Measurements from ENCODE around the gene UQCRH.

The UQCRH gene

DNA sequence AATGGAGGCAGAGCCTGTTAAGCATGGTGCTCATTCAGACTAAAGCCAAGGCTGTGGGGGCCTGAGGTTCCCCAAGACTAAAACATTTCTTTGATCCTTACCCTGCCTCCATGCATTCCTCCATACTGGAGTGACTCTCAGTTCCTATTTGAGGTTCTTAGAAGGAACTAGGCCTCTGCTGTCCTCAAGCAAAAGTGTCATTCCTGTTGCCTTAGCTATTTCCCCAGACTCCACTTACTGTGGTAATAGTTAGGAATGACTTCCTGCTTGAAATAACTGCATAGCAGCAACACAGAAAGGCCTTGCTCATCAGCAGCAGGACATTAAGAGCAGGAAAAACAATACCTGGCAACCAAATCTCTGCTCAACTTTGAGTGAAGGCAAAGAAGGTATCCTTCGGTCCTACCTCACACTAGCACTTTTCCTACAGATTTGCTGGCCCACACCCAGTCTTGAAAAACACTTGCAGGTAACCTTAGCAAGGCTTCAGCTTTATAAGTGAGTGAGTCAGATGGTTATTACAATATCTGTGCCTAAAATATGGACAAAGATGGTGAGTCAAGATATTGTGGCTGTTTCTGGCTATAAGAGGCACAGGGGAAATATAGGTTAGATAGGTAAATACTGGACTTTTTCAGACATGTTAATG is 14.9 kb upstream of the UQCRH start:
- Histone ChIP-seq H3K9ac (ENCODE audit: low read length) (no peak overlapping the region), H4K20me1 (ENCODE audit: insufficient read depth, low read length) (no peaks in the 10 kb centered on the region), H3K36me3 (replicated peaks; ENCODE audit: low read depth, low read length) (peaks cover 25% of the 10 kb centered on the region), H3K4me2 (ENCODE audit: low read length) (no peak overlapping the region), H3K27ac (ENCODE audit: low read length) (no peak overlapping the region), H2AFZ (ENCODE audit: low read depth, low read length) (no peak overlapping the region), H3K4me1 (ENCODE audit: low read length) (no peaks in the 10 kb centered on the region), H3K27me3 (ENCODE audit: low read depth, low read length) (no peaks in the 10 kb centered on the region), H3K79me2 (ENCODE audit: low read length) (no peaks in the 10 kb centered on the region), H3K4me3 (ENCODE audit: low read length) (no peak overlapping the region), H3K9me3 (ENCODE audit: insufficient read depth, low read length) (no peaks in the 10 kb centered on the region)
- TF ChIP-seq, protein P1, sequence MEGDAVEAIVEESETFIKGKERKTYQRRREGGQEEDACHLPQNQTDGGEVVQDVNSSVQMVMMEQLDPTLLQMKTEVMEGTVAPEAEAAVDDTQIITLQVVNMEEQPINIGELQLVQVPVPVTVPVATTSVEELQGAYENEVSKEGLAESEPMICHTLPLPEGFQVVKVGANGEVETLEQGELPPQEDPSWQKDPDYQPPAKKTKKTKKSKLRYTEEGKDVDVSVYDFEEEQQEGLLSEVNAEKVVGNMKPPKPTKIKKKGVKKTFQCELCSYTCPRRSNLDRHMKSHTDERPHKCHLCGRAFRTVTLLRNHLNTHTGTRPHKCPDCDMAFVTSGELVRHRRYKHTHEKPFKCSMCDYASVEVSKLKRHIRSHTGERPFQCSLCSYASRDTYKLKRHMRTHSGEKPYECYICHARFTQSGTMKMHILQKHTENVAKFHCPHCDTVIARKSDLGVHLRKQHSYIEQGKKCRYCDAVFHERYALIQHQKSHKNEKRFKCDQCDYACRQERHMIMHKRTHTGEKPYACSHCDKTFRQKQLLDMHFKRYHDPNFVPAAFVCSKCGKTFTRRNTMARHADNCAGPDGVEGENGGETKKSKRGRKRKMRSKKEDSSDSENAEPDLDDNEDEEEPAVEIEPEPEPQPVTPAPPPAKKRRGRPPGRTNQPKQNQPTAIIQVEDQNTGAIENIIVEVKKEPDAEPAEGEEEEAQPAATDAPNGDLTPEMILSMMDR (IDR thresholded peaks at IDR 0.05; ENCODE audit: low read depth, low read length) = no peak
- no peak for TF ChIP-seq EZH2phosphoT487 (IDR thresholded peaks at IDR 0.05; ENCODE audit: low read depth)

DNA sequence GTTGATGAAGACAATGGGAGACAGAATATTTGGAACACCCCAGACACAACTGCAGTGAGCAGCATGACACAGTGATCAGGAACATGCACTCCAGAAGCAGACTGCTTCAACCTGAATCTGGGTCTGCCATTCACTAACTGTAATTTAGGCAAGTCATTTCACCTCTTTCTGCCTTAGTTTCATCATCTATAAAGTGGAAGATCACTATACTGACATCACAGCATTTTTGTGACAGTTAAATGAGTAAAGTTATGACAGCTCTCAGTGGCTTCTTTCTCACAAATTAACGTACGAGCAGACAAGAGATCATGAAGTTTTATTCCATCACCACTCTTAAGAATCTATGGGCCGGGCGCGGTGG is 14.4 kb upstream of the UQCRH start:
- no peaks in the 10 kb centered on the region for H3K9me3 ChIP-seq (ENCODE audit: insufficient read depth, low read length)
- no peak overlapping the region for H3K4me3 ChIP-seq (ENCODE audit: low read length)
- no peak overlapping the region for H3K9ac ChIP-seq (ENCODE audit: low read length)
- H3K27me3 ChIP-seq (ENCODE audit: low read depth, low read length) = no peaks in the 10 kb centered on the region
- H3K4me1 ChIP-seq (ENCODE audit: low read length) = no peaks in the 10 kb centered on the region
- no peaks in the 10 kb centered on the region for H4K20me1 ChIP-seq (ENCODE audit: insufficient read depth, low read length)
- H2AFZ ChIP-seq (ENCODE audit: low read depth, low read length) = no peak overlapping the region
- no peak overlapping the region for H3K27ac ChIP-seq (ENCODE audit: low read length)
- H3K4me2 ChIP-seq (ENCODE audit: low read length) = no peak overlapping the region
- no peaks in the 10 kb centered on the region for H3K79me2 ChIP-seq (ENCODE audit: low read length)
- H3K36me3 ChIP-seq (replicated peaks; ENCODE audit: low read depth, low read length) = peaks cover 23% of the 10 kb centered on the region
- TF ChIP-seq, protein P1 (IDR thresholded peaks at IDR 0.05; ENCODE audit: low read depth, low read length) = no peak
- TF ChIP-seq EZH2phosphoT487 (IDR thresholded peaks at IDR 0.05; ENCODE audit: low read depth) = no peak

DNA sequence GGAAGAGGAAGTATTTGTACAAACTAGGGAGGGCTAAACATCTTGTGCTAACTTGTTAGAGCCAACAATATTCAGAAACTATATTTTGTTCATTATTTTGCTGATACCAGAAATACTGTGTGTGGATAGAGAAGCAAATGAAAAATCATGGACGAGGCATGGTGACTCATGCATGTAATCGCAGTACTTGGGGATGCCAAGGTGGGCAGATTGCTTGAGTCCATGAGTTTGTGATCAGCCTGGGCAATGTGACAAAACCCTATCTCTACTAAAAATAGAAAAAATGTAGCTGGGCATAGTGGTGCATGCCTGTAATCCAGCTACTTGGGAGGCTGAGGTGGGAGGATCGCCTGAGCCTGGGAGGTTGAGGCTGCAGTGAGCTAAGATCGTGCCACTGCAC is 13.5 kb upstream of the UQCRH start:
- no peaks in the 10 kb centered on the region for H4K20me1 ChIP-seq (ENCODE audit: insufficient read depth, low read length)
- peaks cover 20% of the 10 kb centered on the region for H3K36me3 ChIP-seq (replicated peaks; ENCODE audit: low read depth, low read length)
- no peak overlapping the region for H2AFZ ChIP-seq (ENCODE audit: low read depth, low read length)
- H3K27ac ChIP-seq (ENCODE audit: low read length) = no peak overlapping the region
- H3K9me3 ChIP-seq (ENCODE audit: insufficient read depth, low read length) = no peaks in the 10 kb centered on the region
- H3K79me2 ChIP-seq (ENCODE audit: low read length) = no peaks in the 10 kb centered on the region
- no peaks in the 10 kb centered on the region for H3K4me1 ChIP-seq (ENCODE audit: low read length)
- no peak for TF ChIP-seq EZH2phosphoT487 (IDR thresholded peaks at IDR 0.05; ENCODE audit: low read depth)
- TF ChIP-seq, protein P1 (IDR thresholded peaks at IDR 0.05; ENCODE audit: low read depth, low read length) = no peak
- no peak overlapping the region for H3K4me3 ChIP-seq (ENCODE audit: low read length)
- no peaks in the 10 kb centered on the region for H3K27me3 ChIP-seq (ENCODE audit: low read depth, low read length)
- H3K4me2 ChIP-seq (ENCODE audit: low read length) = no peak overlapping the region
- no peak overlapping the region for H3K9ac ChIP-seq (ENCODE audit: low read length)

DNA sequence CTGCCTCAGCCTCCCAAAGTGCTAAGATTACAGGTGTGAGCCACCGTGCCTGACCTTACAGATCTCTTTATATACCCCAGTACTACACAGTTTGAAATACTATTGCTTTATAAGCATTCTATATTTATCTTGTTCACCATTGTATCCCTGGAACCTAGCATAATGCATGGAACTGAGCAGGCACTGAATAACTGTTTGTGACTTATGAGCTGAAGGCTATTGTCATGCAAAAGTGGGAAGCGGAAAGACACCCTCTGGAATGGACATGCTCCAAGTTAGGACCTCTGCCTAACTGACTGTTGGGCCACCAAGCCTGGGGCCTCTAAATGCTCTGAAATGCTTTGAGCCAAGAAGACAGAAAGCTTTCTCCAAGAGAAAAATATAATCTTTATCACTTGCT is 8.2 kb upstream of the UQCRH start:
- peaks cover 26% of the 10 kb centered on the region for H3K79me2 ChIP-seq (ENCODE audit: low read length)
- H3K9ac ChIP-seq (ENCODE audit: low read length) = no peak overlapping the region
- H3K27ac ChIP-seq (ENCODE audit: low read length) = no peak overlapping the region
- H3K27me3 ChIP-seq (ENCODE audit: low read depth, low read length) = no peaks in the 10 kb centered on the region
- H3K4me2 ChIP-seq (ENCODE audit: low read length) = no peak overlapping the region
- TF ChIP-seq, protein P1 (IDR thresholded peaks at IDR 0.05; ENCODE audit: low read depth, low read length) = no peak
- no peak for TF ChIP-seq EZH2phosphoT487 (IDR thresholded peaks at IDR 0.05; ENCODE audit: low read depth)
- H3K36me3 ChIP-seq (replicated peaks; ENCODE audit: low read depth, low read length) = peaks cover 35% of the 10 kb centered on the region
- H3K4me1 ChIP-seq (ENCODE audit: low read length) = no peaks in the 10 kb centered on the region
- no peak overlapping the region for H3K4me3 ChIP-seq (ENCODE audit: low read length)
- H4K20me1 ChIP-seq (ENCODE audit: insufficient read depth, low read length) = peaks cover 14% of the 10 kb centered on the region
- no peak overlapping the region for H2AFZ ChIP-seq (ENCODE audit: low read depth, low read length)
- H3K9me3 ChIP-seq (ENCODE audit: insufficient read depth, low read length) = no peaks in the 10 kb centered on the region

All from OCI-LY3 (cell line).